HG03064 (cell line): ENCODE results near the gene ATP1A3.

ENCODE experiments used
- ATAC-seq: cut with Tn5 transposase; IDR thresholded peaks from one replicate; pipeline ENCODE4 v1.9.1; 2021; ENCODE audit warnings: low read depth; ENCODE audit not compliant: unreplicated experiment

Gene ATP1A3

DNA sequence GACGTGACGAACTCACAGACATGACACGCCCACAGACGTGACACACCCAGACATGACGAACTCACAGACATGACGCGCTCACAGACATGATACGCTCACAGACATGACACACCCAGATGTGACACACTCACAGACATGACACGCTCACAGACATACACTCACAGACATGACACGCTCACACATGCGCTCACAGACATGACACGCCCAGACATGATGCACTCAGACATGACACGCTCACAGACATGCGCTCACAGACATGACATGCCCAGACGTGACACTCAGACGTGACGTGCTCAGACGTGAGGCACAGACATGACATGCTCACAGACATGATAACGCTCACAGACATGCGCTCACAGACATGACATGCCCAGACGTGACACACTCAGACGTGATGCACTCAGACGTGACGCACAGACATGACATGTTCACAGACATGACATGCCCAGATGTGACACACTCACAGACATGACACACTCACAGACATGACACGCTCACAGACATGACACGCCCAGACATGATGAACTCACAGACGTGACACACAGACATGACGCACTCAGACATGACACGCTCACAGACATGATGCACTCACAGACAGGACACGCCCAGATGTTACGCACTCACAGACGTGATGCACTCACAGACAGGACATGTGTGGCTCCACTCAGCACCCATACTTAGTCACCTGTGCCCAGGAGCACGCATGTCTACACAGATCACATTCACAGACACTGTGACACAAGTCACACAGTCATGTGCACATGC, 73.9 kb downstream of the ATP1A3 start:
- ATAC-seq, result no peak

- no peak for ATAC-seq
These were observed 75.3 kb downstream of the ATP1A3 start for GRCh38 chr19:41918653-41919244.

- ATAC-seq, result no peak
These were observed 75.9 kb downstream of the ATP1A3 start for GRCh38 chr19:41918095-41918494.

DNA sequence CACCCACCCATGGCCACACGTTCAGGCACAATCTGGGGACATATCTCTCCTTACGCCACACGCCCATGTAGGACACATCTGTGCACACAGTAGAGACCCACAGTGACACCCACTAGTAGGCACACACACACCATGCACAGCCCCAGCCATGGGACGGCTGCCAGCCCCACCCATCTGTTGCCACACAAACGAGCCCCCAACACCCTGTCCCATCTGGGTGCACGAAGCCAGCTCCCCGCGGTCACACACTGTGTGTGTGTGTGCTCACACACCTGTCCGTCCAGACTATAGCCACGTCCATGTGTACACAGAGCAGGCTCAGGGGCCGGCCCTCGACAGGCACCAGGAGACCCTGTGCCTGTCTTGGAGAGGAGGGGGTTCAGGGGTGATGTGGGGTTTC, 76.4 kb downstream of the ATP1A3 start:
- ATAC-seq, result no peak
